Ascending aorta (tissue), 2 donors: ENCODE data around the gene UBE2R2. TPM values are rescaled to one million over a fixed set of nuclear protein-coding genes. Genes with fewer than 3 reads are reported as not detected.

Source experiments
- DNase-seq, 2 donors: peaks; one replicate each; pipeline ENCODE4 v3.0.0-alpha.2; 2019; ENCODE audit warnings: low spot score in 2 of 2
- H3K27ac ChIP-seq, 2 donors: fragments of 200-600 bp; sonication (generic); one replicate each; pipeline ENCODE4 v1.5.1; 2016 to 2017; ENCODE audit warnings: mild to moderate bottlenecking in 1 of 2
- H3K27me3 ChIP-seq: fragments of 200-600 bp; sonication (generic); one replicate; pipeline ENCODE4 v1.5.1; 2017
- H3K36me3 ChIP-seq, 2 donors: fragments of 200-600 bp; sonication (generic); one replicate each; pipeline ENCODE4 v1.5.1; 2016
- H3K4me1 ChIP-seq, 2 donors: fragments of 200-600 bp; sonication (generic); one replicate each; pipeline ENCODE4 v1.5.1; 2016 to 2017; ENCODE audit warnings: mild to moderate bottlenecking in 1 of 2
- H3K4me3 ChIP-seq, 2 donors: fragments of 200-600 bp; sonication (generic); one replicate each; pipeline ENCODE4 v1.5.1; 2016 to 2017; ENCODE audit warnings: mild to moderate bottlenecking in 1 of 2
- H3K9me3 ChIP-seq, 2 donors: fragments of 200-600 bp; sonication (generic); one replicate each; pipeline ENCODE4 v1.5.1; 2016
- CTCF ChIP-seq, 3 experiments: fragments of 200-600 bp in 2 of 3; fragments of 450-650 bp in 1 of 3; sonication (generic) in 2 of 3; IDR thresholded peaks; one replicate each; pipeline ENCODE4 v1.5.1; 2016 to 2019; ENCODE audit warnings: antibody characterized with exemption in 3 of 3, mild to moderate bottlenecking in 1 of 3, moderate library complexity in 1 of 3
- intact Hi-C: fragments of 100-400 bp; cut with DNase I; formaldehyde crosslinking; loops from one replicate; pipeline ENCODE4 v1.15.1; 2023
- total RNA-seq: library from RNA; depleted of rRNA; stranded (reverse); fragments of >200 nt; gene quantifications from one replicate; pipeline ENCODE4 v1.1.0, GENCODE V29; 2016

UBE2R2 gene
- total RNA-seq, 1 donor from 2014 or later, result 7.2 TPM

GRCh38 chr9:33923998-33924701, 107.2 kb downstream of the UBE2R2 start:
- Histone ChIP-seq H3K4me1 (peaks cover 2% of the 10 kb centered on the region in 2 donors), H3K27me3 (no peaks in the 10 kb centered on the region), H3K27ac (peak overlapping the region in 1 of 2 donors; percentile 62), H3K9me3 (no peaks in the 10 kb centered on the region), H3K36me3 (peaks cover 63 to 82% of the 10 kb centered on the region in 2 donors), H3K4me3 (no peak overlapping the region)
- no peak for TF ChIP-seq CTCF (IDR thresholded peaks at IDR 0.05)
- intact Hi-C loops, result loop anchor here (5.0 to 10.0 kb wide), 3 partner anchors 37 to 107 kb away; partner anchors contain the start of gene UBE2R2
- no peak for DNase-seq

GRCh38 chr9:33924978-33925797, 108.2 kb downstream of the UBE2R2 start:
- peak overlapping the region in 1 of 2 donors; percentile 62 for H3K27ac ChIP-seq
- H3K4me3 ChIP-seq, result no peak overlapping the region
- H3K36me3 ChIP-seq, result peaks cover 57 to 77% of the 10 kb centered on the region in 2 donors
- intact Hi-C loops, result loop anchor here (5.0 to 10.0 kb wide), 4 partner anchors 38 to 147 kb away; partner anchors contain the start of gene UBE2R2
- DNase-seq, result no peak
- peaks cover 2% of the 10 kb centered on the region in 2 donors for H3K4me1 ChIP-seq
- peak; percentile 33 to 63 (median 51) for TF ChIP-seq CTCF (IDR thresholded peaks at IDR 0.05)
- H3K9me3 ChIP-seq, result no peaks in the 10 kb centered on the region
- no peaks in the 10 kb centered on the region for H3K27me3 ChIP-seq

- H3K9me3 ChIP-seq, result no peaks in the 10 kb centered on the region
- peaks cover 58 to 72% of the 10 kb centered on the region in 2 donors for H3K36me3 ChIP-seq
- peaks cover 2% of the 10 kb centered on the region in 2 donors for H3K4me1 ChIP-seq
- H3K27ac ChIP-seq, result no peak overlapping the region
- intact Hi-C loops, result loop anchor here (5.0 to 10.0 kb wide), 2 partner anchors 62 to 145 kb away; no protein-coding TSS in a partner anchor
- no peak overlapping the region for H3K4me3 ChIP-seq
- no peak for DNase-seq
- H3K27me3 ChIP-seq, result no peaks in the 10 kb centered on the region
- no peak for TF ChIP-seq CTCF (IDR thresholded peaks at IDR 0.05)
Observed at GRCh38 chr9:33926746-33927485, 110.0 kb downstream of the UBE2R2 start.

GRCh38 chr9:33927694-33928093, 110.7 kb downstream of the UBE2R2 start:
- intact Hi-C loops, result loop anchor here (5.0 to 10.0 kb wide), 2 partner anchors 63 to 145 kb away; no protein-coding TSS in a partner anchor
- no peak overlapping the region for H3K27ac ChIP-seq
- peaks cover 51 to 71% of the 10 kb centered on the region in 2 donors for H3K36me3 ChIP-seq
- no peaks in the 10 kb centered on the region for H3K27me3 ChIP-seq
- H3K4me3 ChIP-seq, result no peak overlapping the region
- no peaks in the 10 kb centered on the region for H3K9me3 ChIP-seq
- H3K4me1 ChIP-seq, result peaks cover 2% of the 10 kb centered on the region in 2 donors
- DNase-seq, result no peak
- TF ChIP-seq CTCF (IDR thresholded peaks at IDR 0.05), result no peak

GRCh38 chr9:33931326-33931725, 114.4 kb downstream of the UBE2R2 start:
- H3K27ac ChIP-seq, result no peak overlapping the region
- H3K4me1 ChIP-seq, result no peaks in the 10 kb centered on the region
- H3K27me3 ChIP-seq, result no peaks in the 10 kb centered on the region
- H3K9me3 ChIP-seq, result no peaks in the 10 kb centered on the region
- no peak overlapping the region for H3K4me3 ChIP-seq
- intact Hi-C loops, result no loop called here
- TF ChIP-seq CTCF (IDR thresholded peaks at IDR 0.05), result no peak
- DNase-seq, result no peak
- peaks cover 52 to 77% of the 10 kb centered on the region in 2 donors for H3K36me3 ChIP-seq
